D721Med (cell line): ENCODE measurements around the gene RNF220.

Source experiments
- DNase-seq: peaks from one replicate; pipeline ENCODE4 v3.0.0; 2011; ENCODE audit warnings: low spot score; ENCODE audit not compliant: insufficient read length
- FAIRE-seq: peaks from 2 replicates; lab custom pipeline; 2011; peaks lifted over from hg19 to GRCh38; lab: Jason Lieb, UNC
- CTCF ChIP-seq: IDR thresholded peaks from 2 replicates; pipeline ENCODE4 v1.5.1; 2012; ENCODE audit warnings: mild to moderate bottlenecking, control low read depth; ENCODE audit not compliant: insufficient read depth; ENCODE audit errors: missing control alignments

The RNF220 gene

GRCh38 chr1:44677201-44677766 is 272.2 kb downstream of the RNF220 start:
- peak; percentile 55 for TF ChIP-seq CTCF
- DNase-seq: no peak
- FAIRE-seq: no peak

- TF ChIP-seq CTCF: no peak
- no peak for FAIRE-seq
- no peak for DNase-seq
These were observed 273.1 kb downstream of the RNF220 start for GRCh38 chr1:44678120-44678519.

GRCh38 chr1:44678626-44679025 is 273.6 kb downstream of the RNF220 start:
- TF ChIP-seq CTCF: no peak
- DNase-seq (no peak), FAIRE-seq (no peak)

GRCh38 chr1:44679468-44679867 is 274.4 kb downstream of the RNF220 start:
- no peak for DNase-seq
- no peak for TF ChIP-seq CTCF
- FAIRE-seq: no peak

- FAIRE-seq (no peak), DNase-seq (no peak)
- no peak for TF ChIP-seq CTCF
These were observed 277.1 kb downstream of the RNF220 start for GRCh38 chr1:44681905-44682882.

GRCh38 chr1:44682883-44683265 is 277.8 kb downstream of the RNF220 start:
- TF ChIP-seq CTCF: no peak
- FAIRE-seq: no peak
- DNase-seq: no peak

- FAIRE-seq (no peak), DNase-seq (no peak)
- TF ChIP-seq CTCF: no peak
These were observed 279.5 kb downstream of the RNF220 start for GRCh38 chr1:44684525-44684924.
